Ishikawa (cell line): Measurements from ENCODE around the gene DOP1B.

Experiments
- FOXM1 ChIP-seq: IDR thresholded peaks from 2 replicates; pipeline ENCODE4 v1.6.1; 2012; ENCODE audit warnings: low read depth, borderline replicate concordance
- RAD21 ChIP-seq: IDR thresholded peaks from 2 replicates; pipeline ENCODE4 v1.6.1; 2012; ENCODE audit warnings: low read depth
- TF ChIP-seq, protein P1 (sequence below): IDR thresholded peaks from 2 replicates; pipeline ENCODE4 v1.6.1; 2012

DNA sequence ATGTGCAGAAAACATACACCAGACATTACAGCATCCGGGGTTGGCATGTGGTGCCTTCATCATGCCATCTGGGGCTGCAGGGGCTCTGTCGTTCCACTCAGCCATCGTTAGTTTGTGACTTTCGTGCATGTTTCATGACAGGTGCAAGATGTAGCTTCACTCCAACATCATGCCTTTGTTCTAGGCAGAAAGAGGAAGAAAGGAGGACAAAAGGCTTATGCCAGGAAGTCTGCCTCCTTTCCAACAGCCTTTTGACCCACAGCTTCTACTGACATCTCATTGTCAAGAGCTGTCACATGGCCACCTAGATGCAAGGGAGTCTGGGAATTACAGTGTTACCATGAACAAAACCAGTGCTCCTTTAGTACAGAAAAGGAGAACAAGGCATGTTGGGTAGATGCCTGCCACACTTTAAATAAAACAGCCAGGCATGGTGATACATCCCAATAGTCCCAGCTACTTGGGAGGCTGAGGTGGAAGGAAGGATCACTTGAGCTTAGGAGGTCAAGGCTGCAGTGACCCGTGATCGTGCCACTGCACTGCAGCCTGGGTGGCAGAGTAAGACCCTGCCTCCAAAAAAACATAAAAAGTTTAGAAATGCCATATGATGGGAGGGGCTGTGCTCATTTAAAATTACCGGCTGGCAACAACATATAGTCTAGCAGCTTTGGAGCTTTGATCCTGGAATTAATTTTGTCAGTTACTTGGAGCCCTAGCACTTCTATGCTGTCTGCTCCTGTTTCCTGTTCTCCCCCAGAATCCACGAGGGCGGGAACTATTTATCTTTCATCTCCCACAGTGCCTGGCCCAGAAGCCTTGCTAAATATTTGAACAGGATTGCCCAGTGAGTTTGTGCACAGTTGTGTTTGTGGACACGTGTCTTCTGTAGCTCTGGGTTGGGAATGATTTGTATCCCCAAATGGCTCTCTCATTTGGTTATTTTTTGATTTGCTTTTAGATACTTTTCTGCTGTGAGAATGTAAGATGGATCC, 7.4 kb downstream of the DOP1B start:
- TF ChIP-seq, protein P1, sequence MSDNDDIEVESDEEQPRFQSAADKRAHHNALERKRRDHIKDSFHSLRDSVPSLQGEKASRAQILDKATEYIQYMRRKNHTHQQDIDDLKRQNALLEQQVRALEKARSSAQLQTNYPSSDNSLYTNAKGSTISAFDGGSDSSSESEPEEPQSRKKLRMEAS = no peak
- TF ChIP-seq FOXM1 (no peak), RAD21 (no peak)
